Activated naive CD4-positive, alpha-beta T cell treated with anti-CD3 and anti-CD28 coated beads, Interleukin-2, amount 50 U/mL, for 24 hours (primary cell): Measurements from ENCODE around the gene SDK1.

Experiments used
- H3K27ac Mint-ChIP-seq: one replicate; pipeline ENCODE4 v1.8.0; 2021; ENCODE audit warnings: mild to moderate bottlenecking, mixed read lengths
- H3K27me3 Mint-ChIP-seq: one replicate; pipeline ENCODE4 v1.8.0; 2021; ENCODE audit warnings: mixed read lengths
- H3K36me3 Mint-ChIP-seq: one replicate; pipeline ENCODE4 v1.8.0; 2021; ENCODE audit warnings: mixed read lengths
- H3K4me1 Mint-ChIP-seq: one replicate; pipeline ENCODE4 v1.8.0; 2021; ENCODE audit warnings: mixed read lengths
- H3K4me3 Mint-ChIP-seq: one replicate; pipeline ENCODE4 v1.8.0; 2021; ENCODE audit warnings: mild to moderate bottlenecking, mixed read lengths
- H3K9me3 Mint-ChIP-seq: one replicate; pipeline ENCODE4 v1.8.0; 2021; ENCODE audit warnings: mixed read lengths

The SDK1 gene

DNA sequence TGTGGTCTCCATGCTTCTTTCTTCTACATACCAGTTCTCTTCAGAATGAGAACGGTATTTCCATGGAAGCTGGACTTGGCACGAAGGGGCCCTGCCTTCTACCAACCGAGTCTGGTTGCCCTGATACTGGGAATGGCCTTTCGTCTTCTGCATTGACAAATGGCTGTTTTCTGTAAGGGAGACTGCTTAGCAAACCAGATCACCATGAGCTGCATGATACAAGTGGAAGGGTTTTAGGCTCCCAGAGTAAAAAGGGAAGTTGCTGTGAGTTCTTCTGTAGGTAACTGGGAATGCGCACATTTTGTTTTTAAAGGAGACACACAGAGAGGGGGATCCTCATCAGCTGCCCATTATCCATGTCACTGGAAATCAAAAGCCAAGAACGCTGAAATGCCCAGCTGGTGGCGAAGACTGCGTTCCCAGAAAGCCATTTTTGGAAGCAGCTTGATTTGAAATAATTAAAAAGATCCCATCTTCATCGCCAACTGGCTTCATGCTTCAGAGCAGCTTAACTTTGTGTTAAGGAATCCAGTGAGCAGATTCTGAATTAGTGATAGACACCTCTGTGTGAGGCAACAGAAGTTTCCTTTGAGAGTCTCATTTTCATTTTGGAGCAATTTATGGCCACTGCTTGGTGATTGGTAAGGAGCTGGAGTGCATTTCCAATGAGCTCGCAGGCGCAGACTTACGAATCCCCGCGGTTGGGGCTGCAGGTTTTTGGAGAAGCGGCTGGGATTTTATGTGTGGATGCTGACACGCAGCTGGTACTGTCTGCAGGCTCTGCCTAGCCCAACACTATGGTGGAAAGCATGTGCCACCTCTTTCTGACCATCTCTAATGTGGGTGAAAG, 708.4 kb downstream of the SDK1 start:
- H3K27ac Mint-ChIP-seq: no peak overlapping the region
- H3K4me3 Mint-ChIP-seq: no peak overlapping the region
- H3K36me3 Mint-ChIP-seq: peaks cover 4% of the 10 kb centered on the region

DNA sequence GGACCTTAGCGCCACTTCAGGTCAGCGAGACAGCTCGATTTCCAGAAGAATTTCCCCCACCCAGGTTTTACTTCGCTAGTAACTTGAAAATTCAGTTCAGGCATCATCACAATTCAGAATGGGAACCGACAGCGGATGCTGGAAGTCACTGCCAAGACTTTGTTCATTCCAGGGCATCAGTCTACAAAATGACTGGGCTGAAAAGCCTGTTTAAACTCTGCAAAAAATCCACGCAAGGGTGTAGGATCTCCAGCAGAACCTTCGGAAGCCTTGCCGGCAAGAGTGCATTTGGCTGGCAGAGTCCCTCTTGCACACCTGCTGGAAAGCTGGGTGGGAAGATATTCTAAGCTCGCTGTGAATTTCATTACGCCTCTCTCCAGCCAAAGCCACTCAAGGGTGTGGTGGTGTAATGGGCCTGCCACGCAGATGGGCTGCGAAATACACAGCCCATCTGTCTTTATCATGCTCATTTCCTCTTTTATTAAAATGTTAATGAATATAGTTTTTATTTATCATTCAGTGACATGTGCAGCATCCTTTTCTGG, 709.1 kb downstream of the SDK1 start:
- Mint-ChIP-seq H3K4me3 (no peak overlapping the region), H3K9me3 (no peaks in the 10 kb centered on the region), H3K36me3 (peaks cover 4% of the 10 kb centered on the region), H3K4me1 (no peaks in the 10 kb centered on the region), H3K27me3 (no peaks in the 10 kb centered on the region), H3K27ac (no peak overlapping the region)

More for the DNA sequence above, 708.4 kb downstream of the SDK1 start:
- no peaks in the 10 kb centered on the region for H3K4me1 Mint-ChIP-seq
- H3K27me3 Mint-ChIP-seq: no peaks in the 10 kb centered on the region
- no peaks in the 10 kb centered on the region for H3K9me3 Mint-ChIP-seq

DNA sequence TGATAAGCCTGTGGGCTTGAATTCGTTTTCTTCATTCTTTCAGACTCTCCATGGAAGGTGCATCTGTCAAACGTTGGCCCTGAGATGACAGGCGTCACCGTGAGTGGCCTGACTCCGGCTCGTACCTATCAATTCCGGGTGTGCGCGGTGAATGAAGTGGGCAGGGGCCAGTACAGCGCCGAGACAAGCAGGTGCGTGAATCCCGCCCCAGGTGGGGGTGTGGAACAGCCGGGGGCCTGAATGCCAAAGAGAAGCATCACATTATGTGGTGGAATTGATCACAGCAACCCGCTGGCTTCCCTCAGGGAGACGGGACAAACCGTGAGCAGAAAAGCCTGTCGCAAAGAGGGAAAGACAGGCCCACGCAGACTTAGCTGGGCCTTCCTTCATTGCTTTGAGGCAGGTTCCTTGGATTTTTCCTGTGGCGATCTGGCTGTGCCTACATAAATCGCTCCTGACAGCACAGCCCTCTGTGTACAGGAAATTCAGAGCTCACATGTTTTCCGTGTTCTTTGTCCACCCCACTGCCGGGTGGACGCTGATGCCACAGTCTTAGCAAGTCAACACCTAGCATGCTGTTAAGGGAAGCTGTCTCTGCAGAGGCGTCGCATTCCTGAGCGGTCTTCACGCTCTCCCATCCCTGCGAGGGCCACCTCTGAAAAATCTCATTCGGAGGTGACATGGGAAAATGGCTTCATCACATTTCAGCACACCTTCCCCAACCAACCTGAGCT, 710.0 kb downstream of the SDK1 start:
- Mint-ChIP-seq H3K27me3 (no peaks in the 10 kb centered on the region), H3K4me1 (no peaks in the 10 kb centered on the region), H3K4me3 (no peak overlapping the region), H3K27ac (no peak overlapping the region), H3K36me3 (peaks cover 4% of the 10 kb centered on the region), H3K9me3 (no peaks in the 10 kb centered on the region)

DNA sequence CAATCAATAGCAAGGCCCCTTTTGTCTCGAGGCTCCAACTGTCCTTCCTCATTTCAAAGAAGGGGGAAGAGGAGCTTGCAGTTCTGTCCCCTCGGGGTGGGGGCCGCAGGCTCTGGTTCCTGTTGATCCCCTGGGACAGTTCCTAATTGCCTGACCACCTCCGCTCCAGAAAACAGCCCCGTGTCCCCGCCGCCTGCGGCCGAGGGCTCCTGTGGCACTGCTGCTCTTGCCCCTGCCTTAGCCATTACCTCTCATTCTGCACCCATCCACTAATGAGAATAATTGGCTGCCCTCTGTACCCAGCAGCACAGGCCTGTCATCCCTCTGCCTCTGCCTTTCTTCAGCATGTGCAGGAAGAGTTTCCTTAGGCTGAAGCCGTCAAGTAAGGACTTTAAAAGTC, 712.7 kb downstream of the SDK1 start:
- H3K27me3 Mint-ChIP-seq: no peaks in the 10 kb centered on the region
- peaks cover 6% of the 10 kb centered on the region for H3K36me3 Mint-ChIP-seq

DNA sequence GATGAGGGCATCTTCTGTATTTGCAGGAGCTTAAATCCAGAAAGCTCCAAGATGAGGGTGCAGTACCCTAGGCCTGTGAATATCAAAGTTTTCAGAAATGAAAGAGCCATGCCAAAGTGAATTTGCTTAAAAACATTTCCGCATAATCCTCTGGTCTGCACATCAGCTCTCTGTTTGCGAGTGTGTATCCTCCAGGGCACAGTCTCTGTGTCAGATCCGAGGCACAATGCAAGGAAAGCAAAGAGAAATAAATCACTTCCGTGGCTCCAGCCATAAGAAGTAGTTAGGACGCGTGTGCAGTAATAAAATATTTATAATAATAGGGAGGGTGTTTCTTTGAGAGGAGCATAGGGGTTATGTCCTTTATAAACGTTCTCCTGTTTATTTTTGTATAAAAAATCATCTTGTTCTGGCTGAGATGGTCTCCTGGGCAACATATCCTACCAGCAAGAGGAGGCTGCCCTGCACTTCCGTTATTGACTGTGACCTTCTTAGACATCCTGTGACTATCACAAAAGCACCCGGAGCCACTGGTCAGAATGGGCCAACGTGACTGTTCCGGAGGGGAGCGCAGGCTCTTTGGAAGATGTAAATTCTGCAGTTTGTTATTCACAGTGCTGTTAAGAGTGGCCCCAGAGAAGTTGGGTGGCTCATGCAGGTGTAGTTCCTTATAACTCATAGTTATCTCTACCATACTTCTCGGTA, 713.4 kb downstream of the SDK1 start:
- H3K4me3 Mint-ChIP-seq: no peak overlapping the region
- H3K4me1 Mint-ChIP-seq: no peaks in the 10 kb centered on the region
- peaks cover 6% of the 10 kb centered on the region for H3K36me3 Mint-ChIP-seq
- H3K9me3 Mint-ChIP-seq: peaks cover 6% of the 10 kb centered on the region
- no peaks in the 10 kb centered on the region for H3K27me3 Mint-ChIP-seq
- no peak overlapping the region for H3K27ac Mint-ChIP-seq

More for the DNA sequence above, 712.7 kb downstream of the SDK1 start:
- peaks cover 5% of the 10 kb centered on the region for H3K9me3 Mint-ChIP-seq
- H3K27ac Mint-ChIP-seq: no peak overlapping the region
- H3K4me1 Mint-ChIP-seq: no peaks in the 10 kb centered on the region
- H3K4me3 Mint-ChIP-seq: no peak overlapping the region

DNA sequence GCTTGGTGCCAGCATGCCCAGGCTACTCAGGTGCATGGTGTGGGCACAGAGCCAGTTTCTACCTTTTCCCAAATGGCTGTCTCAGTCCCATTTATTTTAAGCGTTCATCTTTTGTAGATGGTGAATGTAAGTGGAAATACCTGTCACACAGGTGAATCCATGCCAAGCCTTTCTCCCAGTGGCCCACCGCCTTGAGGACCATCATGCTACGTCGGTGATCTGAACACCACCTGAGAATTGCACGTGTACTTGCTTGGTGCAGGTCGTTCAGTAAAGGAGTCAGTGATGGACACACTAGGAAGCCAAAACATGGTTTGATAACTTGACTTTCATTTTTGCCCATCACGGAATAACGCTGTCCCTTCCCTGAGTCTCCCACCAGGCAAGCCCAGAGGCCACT, 714.3 kb downstream of the SDK1 start:
- Mint-ChIP-seq H3K9me3 (peaks cover 6% of the 10 kb centered on the region), H3K27ac (no peak overlapping the region), H3K27me3 (no peaks in the 10 kb centered on the region), H3K4me3 (no peak overlapping the region), H3K36me3 (peaks cover 6% of the 10 kb centered on the region), H3K4me1 (no peaks in the 10 kb centered on the region)

DNA sequence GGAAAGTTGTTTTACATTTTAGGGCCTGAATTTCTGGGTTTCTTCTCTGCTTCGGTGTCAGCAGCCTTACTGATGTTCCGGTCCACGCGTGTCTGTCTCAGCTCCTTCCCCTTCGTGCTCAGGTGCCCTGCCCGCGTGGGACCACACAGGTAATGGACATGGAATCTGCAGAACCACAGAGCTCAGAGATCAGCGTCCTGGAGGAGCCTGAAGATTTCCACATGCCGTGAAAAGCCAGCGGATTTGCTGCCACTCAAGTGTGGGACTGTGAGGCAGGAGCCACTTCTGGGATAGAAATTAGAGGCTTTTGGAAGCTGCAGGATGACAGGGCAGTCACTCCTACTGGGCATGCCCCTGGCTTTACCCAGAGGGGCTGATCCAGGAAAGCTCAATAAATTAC, 714.9 kb downstream of the SDK1 start:
- H3K27me3 Mint-ChIP-seq: no peaks in the 10 kb centered on the region
- H3K4me1 Mint-ChIP-seq: no peaks in the 10 kb centered on the region
- H3K27ac Mint-ChIP-seq: no peak overlapping the region
- H3K36me3 Mint-ChIP-seq: peaks cover 7% of the 10 kb centered on the region
- H3K4me3 Mint-ChIP-seq: no peak overlapping the region
- peaks cover 8% of the 10 kb centered on the region for H3K9me3 Mint-ChIP-seq

DNA sequence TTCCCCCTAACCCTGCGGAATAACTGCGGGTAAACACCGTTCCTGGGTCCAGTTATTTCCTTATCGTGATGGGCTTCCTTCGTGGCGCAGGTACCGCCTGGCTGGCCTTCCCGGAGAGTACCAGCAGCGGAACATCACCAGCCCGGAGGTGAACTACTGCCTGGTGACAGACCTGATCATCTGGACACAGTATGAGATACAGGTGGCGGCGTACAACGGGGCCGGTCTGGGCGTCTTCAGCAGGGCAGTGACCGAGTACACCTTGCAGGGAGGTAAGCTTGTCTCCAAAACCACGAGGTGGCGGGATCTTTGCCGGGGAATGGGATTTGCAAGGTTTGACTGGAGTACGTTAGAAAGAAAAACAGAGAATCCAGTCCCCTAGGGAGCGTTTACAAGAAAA, 716.0 kb downstream of the SDK1 start:
- Mint-ChIP-seq H3K27ac (no peak overlapping the region), H3K27me3 (no peaks in the 10 kb centered on the region), H3K9me3 (peaks cover 10% of the 10 kb centered on the region), H3K4me1 (no peaks in the 10 kb centered on the region), H3K36me3 (peaks cover 6% of the 10 kb centered on the region), H3K4me3 (no peak overlapping the region)

DNA sequence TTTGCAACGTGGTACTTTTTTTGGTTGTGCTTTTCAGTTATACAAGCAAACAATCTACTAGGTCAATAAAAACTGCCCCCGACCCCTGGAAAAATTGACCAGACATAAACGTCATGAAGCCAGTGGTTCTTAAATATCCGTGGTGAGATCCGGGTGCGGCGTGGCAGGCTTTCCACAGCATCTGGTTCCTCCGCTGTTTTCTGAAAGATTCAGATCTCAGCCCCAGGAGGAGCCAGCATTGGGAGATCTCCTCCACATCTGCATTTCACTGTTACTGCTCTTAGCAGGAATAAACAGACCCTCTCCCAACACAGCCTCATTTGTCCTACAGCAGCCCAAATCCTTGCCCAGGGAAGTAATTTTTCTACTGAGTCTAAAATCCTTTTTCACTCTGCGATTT, 716.7 kb downstream of the SDK1 start:
- Mint-ChIP-seq H3K9me3 (peaks cover 10% of the 10 kb centered on the region), H3K27ac (no peak overlapping the region), H3K4me3 (no peak overlapping the region), H3K36me3 (peaks cover 4% of the 10 kb centered on the region), H3K4me1 (no peaks in the 10 kb centered on the region), H3K27me3 (no peaks in the 10 kb centered on the region)

DNA sequence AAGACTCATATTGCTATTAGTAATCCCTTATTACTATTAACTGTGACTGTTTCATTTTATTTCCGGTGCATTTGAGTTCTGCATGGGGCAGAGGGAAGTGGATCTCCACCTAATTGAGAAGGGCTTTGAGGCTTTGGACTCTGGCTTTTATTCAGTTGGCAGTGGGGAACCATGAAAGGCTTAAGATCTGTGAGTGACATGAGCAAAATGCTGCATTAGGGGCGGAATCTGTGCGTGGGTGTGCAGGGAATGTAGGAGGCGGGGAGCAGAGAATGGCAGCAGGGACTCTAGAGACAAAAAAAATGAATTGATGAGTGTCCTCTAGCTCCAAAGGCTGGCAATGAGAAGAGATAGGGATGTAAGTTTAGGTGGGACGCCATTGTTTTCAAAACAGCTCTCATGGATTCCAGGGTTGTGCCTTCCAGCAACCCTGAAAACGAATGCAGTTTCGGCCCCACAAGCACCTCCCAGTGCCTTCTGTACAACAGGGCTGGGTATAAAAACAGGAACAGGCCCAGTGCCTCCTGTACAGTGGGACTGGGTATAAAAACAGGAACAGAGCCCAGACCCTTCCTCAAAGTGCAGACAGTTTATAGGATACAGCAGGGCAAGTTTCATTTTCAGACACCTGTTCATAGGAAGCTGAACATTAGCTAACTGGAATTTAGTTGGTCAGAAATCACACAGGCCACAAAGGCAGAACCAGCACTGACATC, 717.7 kb downstream of the SDK1 start:
- no peak overlapping the region for H3K27ac Mint-ChIP-seq
- H3K9me3 Mint-ChIP-seq: peaks cover 10% of the 10 kb centered on the region
- H3K27me3 Mint-ChIP-seq: no peaks in the 10 kb centered on the region
- peaks cover 4% of the 10 kb centered on the region for H3K36me3 Mint-ChIP-seq
- no peaks in the 10 kb centered on the region for H3K4me1 Mint-ChIP-seq
- no peak overlapping the region for H3K4me3 Mint-ChIP-seq

DNA sequence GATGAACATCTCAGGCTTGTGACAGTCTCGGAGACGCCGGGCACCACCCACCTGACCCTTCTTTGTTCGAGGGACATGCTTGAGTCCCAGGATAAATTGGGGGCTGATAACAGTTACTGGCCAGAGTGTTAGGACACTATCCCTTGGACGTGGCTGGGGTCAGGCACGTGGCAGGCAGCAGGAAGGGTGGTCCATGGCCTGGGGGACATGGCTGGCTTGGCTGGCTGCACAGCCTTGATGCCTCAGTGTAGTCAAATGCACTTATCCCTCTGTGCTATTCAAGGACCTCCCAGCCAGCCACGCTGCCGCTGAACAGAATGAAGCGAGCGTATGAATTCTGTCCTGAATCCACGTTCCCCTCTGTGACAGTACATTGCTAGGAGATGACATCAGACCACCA, 719.0 kb downstream of the SDK1 start:
- peaks cover 4% of the 10 kb centered on the region for H3K36me3 Mint-ChIP-seq
- peaks cover 10% of the 10 kb centered on the region for H3K9me3 Mint-ChIP-seq
- H3K4me3 Mint-ChIP-seq: no peak overlapping the region
- no peak overlapping the region for H3K27ac Mint-ChIP-seq
- H3K27me3 Mint-ChIP-seq: no peaks in the 10 kb centered on the region
- no peaks in the 10 kb centered on the region for H3K4me1 Mint-ChIP-seq

DNA sequence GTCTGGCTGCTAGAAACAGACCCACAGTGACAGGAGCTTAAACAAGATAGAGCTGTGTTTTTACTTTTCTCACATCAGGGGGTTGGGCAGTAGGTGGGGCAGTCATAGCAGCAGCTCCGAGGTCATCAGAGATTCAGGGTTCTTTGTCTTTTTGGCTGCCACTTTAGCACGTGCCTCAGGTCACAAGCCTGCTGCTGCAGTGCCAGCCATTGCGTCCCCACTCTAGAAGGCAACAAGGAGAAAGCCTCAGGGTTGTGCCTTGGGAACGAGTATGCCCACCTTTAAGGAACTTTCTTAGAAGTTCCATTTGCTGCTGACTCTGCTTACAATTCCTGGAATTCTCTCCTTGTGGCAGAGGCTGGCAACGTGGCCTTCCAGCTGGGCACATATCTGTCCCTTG, 720.4 kb downstream of the SDK1 start:
- Mint-ChIP-seq H3K4me3 (no peak overlapping the region), H3K36me3 (peaks cover 4% of the 10 kb centered on the region), H3K4me1 (no peaks in the 10 kb centered on the region), H3K27me3 (no peaks in the 10 kb centered on the region), H3K9me3 (peaks cover 10% of the 10 kb centered on the region), H3K27ac (no peak overlapping the region)

DNA sequence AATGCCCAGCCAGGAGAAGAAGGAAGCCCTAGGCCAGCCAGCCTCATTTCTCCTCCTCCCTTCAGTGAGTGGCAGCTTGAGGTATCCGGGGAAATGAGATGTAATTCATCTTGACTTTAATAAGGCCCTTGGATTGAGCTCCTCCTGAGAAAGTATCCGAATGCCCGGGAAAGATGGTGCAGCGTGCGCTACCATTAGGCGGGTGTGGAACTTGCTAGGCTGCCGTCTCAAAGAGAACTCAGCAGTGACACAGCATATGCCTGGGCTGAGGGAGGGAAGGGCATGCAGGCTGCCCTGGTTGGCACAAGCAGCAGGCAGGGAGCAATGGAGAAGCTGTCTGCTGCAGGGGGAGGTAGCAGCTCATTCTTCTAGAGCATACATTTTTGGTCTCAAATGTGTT, 721.2 kb downstream of the SDK1 start:
- no peak overlapping the region for H3K4me3 Mint-ChIP-seq
- no peaks in the 10 kb centered on the region for H3K4me1 Mint-ChIP-seq
- H3K36me3 Mint-ChIP-seq: peaks cover 4% of the 10 kb centered on the region

DNA sequence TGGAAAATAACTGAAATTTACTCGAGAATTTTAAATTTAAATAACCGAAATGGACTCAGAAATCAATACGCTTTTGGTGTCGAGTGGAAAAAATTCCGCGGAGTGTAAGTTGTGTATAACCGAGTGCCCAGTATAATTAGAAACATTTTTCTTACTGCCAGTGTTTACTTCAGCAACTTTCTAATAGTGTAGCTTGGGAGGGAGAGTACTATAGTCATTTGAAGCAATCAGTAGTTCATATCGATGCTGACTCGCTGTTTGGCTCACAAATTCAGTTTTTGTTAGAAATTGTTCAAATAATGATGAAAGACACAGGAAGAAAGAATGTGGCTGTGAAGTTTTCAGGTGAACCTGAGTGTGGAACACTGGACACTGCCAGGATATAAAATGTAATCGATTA, 722.5 kb downstream of the SDK1 start:
- Mint-ChIP-seq H3K4me3 (no peak overlapping the region), H3K27me3 (no peaks in the 10 kb centered on the region), H3K9me3 (peaks cover 8% of the 10 kb centered on the region), H3K27ac (no peak overlapping the region), H3K36me3 (peaks cover 4% of the 10 kb centered on the region), H3K4me1 (no peaks in the 10 kb centered on the region)

More for the DNA sequence above, 721.2 kb downstream of the SDK1 start:
- no peak overlapping the region for H3K27ac Mint-ChIP-seq
- H3K9me3 Mint-ChIP-seq: peaks cover 10% of the 10 kb centered on the region
- H3K27me3 Mint-ChIP-seq: no peaks in the 10 kb centered on the region

DNA sequence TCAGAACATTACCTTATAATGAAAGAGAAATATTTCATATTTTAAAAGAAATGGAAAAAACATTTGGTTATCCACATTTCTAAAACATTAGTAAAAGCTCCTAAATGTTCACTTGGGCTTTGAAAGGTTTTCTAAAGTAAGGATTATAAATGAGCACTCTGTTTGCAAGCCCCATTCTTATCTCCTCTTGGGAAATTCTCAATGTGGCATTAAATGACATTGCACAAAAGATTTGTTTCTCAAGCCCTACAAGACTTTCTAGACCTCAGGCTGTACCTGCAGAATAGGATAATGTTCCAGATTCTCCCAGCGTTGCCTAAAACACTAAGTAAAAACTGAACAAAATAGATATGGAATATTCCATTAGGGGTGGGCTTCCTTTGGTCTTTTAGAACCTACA, 723.1 kb downstream of the SDK1 start:
- peaks cover 2% of the 10 kb centered on the region for H3K36me3 Mint-ChIP-seq
- H3K4me1 Mint-ChIP-seq: no peaks in the 10 kb centered on the region
- no peak overlapping the region for H3K27ac Mint-ChIP-seq
- H3K9me3 Mint-ChIP-seq: peaks cover 4% of the 10 kb centered on the region
- H3K4me3 Mint-ChIP-seq: no peak overlapping the region
- no peaks in the 10 kb centered on the region for H3K27me3 Mint-ChIP-seq
